ENCODE results near the gene PPIAL4G. TPM values are rescaled to one million over a fixed set of nuclear protein-coding genes. Genes with fewer than 3 reads are reported as not detected.
"Not testable (repeated sequence)": the region's sequence is repeated elsewhere in the genome, so short reads cannot be mapped to it uniquely, and the experiment has no call there.

PPIAL4G gene
- total and polyA plus RNA-seq, 2 of the 13 experiments (the other 11 are each of a cell fraction or from before 2014, with no cell fraction given): not detected

GRCh38 chr1:148459694-148460093, 23.4 kb downstream of the PPIAL4G start:
- POLR2A ChIA-PET; H3K9ac ChIP-seq (ENCODE audit: insufficient read depth, low read depth, low read length); CTCF ChIA-PET (ENCODE audit: low intra/inter-chr PET ratio, low total read pairs); H3K27me3 ChIP-seq (ENCODE audit: control insufficient read depth in 1 of 2, insufficient read depth in 2 of 2, low read length in 2 of 2); H3K27ac ChIP-seq (ENCODE audit: extremely low read length, insufficient read depth, low read length); ATAC-seq; H4K20me1 ChIP-seq (ENCODE audit: insufficient read depth, low read length); DNase-seq (ENCODE audit: low spot score); BruUV-seq (replicated peaks); H3K36me3 ChIP-seq (replicated peaks in 1 of 2; ENCODE audit: control insufficient read depth in 1 of 2, insufficient read depth in 2 of 2, low read length in 2 of 2); in situ Hi-C loops (cut with HindIII; ENCODE audit: extremely low pct_ligation_motif_present, low pct_unique_long_range_greater_than_20kb); FAIRE-seq; H3K79me2 ChIP-seq (ENCODE audit: insufficient read depth, low read length); H2AFZ ChIP-seq (ENCODE audit: low read length); intact Hi-C loops (cut with micrococcal nuclease; ENCODE audit: unreplicated experiment); H3K9me3 ChIP-seq (ENCODE audit: low read length); H3K4me1 ChIP-seq (ENCODE audit: insufficient read depth, low read length): not testable (repeated sequence)
- Histone ChIP-seq H3K4me3 (replicated peaks in 1 of 3; ENCODE audit: insufficient read depth in 1 of 3, low read depth in 2 of 3, low read length in 3 of 3) (peak overlapping the region in 2 of 3 experiments; percentile 62 to 66; a peak in 3 of 6 replicates), H3K4me2 (ENCODE audit: low read depth, low read length) (peak overlapping the region; percentile 45; the same call in 1 of the 2 replicates)
- 0% methylated on average over 8 of the region's 28 CpGs for WGBS (ENCODE audit: low lambda C conversion rate)

- H3K4me2 ChIP-seq (ENCODE audit: low read depth, low read length): peak overlapping the region; percentile 45
- TSS peak; percentile 82 for BruUV-seq (replicated peaks)
- no CpG with 5 or more reads among the region's 63 CpGs for WGBS (ENCODE audit: low lambda C conversion rate)
- DNase-seq (ENCODE audit: low spot score); H3K9me3 ChIP-seq (ENCODE audit: low read length); POLR2A ChIA-PET; in situ Hi-C loops (cut with HindIII; ENCODE audit: extremely low pct_ligation_motif_present, low pct_unique_long_range_greater_than_20kb); H3K27me3 ChIP-seq (ENCODE audit: control insufficient read depth in 1 of 2, insufficient read depth in 2 of 2, low read length in 2 of 2); H3K36me3 ChIP-seq (replicated peaks in 1 of 2; ENCODE audit: control insufficient read depth in 1 of 2, insufficient read depth in 2 of 2, low read length in 2 of 2); H3K79me2 ChIP-seq (ENCODE audit: insufficient read depth, low read length); H4K20me1 ChIP-seq (ENCODE audit: insufficient read depth, low read length); FAIRE-seq; H2AFZ ChIP-seq (ENCODE audit: low read length); CTCF ChIA-PET (ENCODE audit: low intra/inter-chr PET ratio, low total read pairs); H3K4me1 ChIP-seq (ENCODE audit: insufficient read depth, low read length); intact Hi-C loops (cut with micrococcal nuclease; ENCODE audit: unreplicated experiment); ATAC-seq: not testable (repeated sequence)
- H3K4me3 ChIP-seq (replicated peaks in 1 of 3; ENCODE audit: insufficient read depth in 1 of 3, low read depth in 2 of 3, low read length in 3 of 3): peak overlapping the region; percentile 50 to 66 (median 62); a peak in 4 of 6 replicates
- peak overlapping the region; percentile 66 for H3K27ac ChIP-seq (ENCODE audit: extremely low read length, insufficient read depth, low read length)
- peak overlapping the region; percentile 52 for H3K9ac ChIP-seq (ENCODE audit: insufficient read depth, low read depth, low read length)
- TF ChIP-seq ZFY (CRISPR knock-in tag; IDR thresholded peaks at IDR 0.05) (0 out of 2 replicates have a peak, but pooled peaks have one; percentile 41), TAF1 (CRISPR knock-in tag; IDR thresholded peaks at IDR 0.05) (peak; percentile 31; the same call in 1 of the 2 replicates), ZBTB7B (CRISPR knock-in tag; IDR thresholded peaks at IDR 0.05) (0 out of 2 replicates have a peak, but pooled peaks have one; percentile 22), MYC (CRISPR knock-in tag; IDR thresholded peaks at IDR 0.05; ENCODE audit: borderline replicate concordance) (peak; percentile 21; the same call in 1 of the 2 replicates), HNRNPLL (IDR thresholded peaks at IDR 0.05; ENCODE audit: low read depth, low read length, poor library complexity, severe bottlenecking) (peak; percentile 83), SAP130 (CRISPR knock-in tag; IDR thresholded peaks at IDR 0.05; ENCODE audit: low read depth) (peak; percentile 32; the same call in 1 of the 2 replicates), GABPB1 (CRISPR knock-in tag; IDR thresholded peaks at IDR 0.05) (peak; percentile 58; the same call in 1 of the 2 replicates), ARID5B (CRISPR knock-in tag; IDR thresholded peaks at IDR 0.05) (0 out of 2 replicates have a peak, but pooled peaks have one; percentile 21), ZNF281 (CRISPR knock-in tag; IDR thresholded peaks at IDR 0.05; ENCODE audit: borderline replicate concordance) (peak; percentile 56; the same call in 1 of the 2 replicates), CEBPG (CRISPR knock-in tag; IDR thresholded peaks at IDR 0.05) (peak; percentile 25; the same call in 1 of the 2 replicates)
Observed at GRCh38 chr1:148458901-148459581, 24.1 kb downstream of the PPIAL4G start.
